HEK293T (cell line): ENCODE data around the gene CGN.

Experiments used
- CTCF ChIA-PET: fragments of 350-600 bp; formaldehyde crosslinking; extraction: SDS; loops from one replicate; lab custom pipeline; 2021; ENCODE audit warnings: antibody characterized with exemption, inconsistent platforms; lab: Yijun Ruan, JAX
- POLR2A ChIA-PET: fragments of 350-600 bp; formaldehyde crosslinking; extraction: SDS; loops from one replicate; lab custom pipeline; 2020; ENCODE audit warnings: antibody characterized with exemption, inconsistent platforms; lab: Yijun Ruan, JAX
- DNase-seq: peaks from one replicate; pipeline ENCODE4 v3.0.0; 2012; ENCODE audit warnings: mixed read lengths; ENCODE audit errors: extremely low spot score
- ARNT ChIP-seq: fragments of 450-650 bp; IDR thresholded peaks from 2 replicates; pipeline ENCODE4 v1.6.1; 2017; ENCODE audit warnings: mild to moderate bottlenecking
- BHLHE40 ChIP-seq: fragments of 450-650 bp; IDR thresholded peaks from 2 replicates; pipeline ENCODE4 v1.6.1; 2016; ENCODE audit warnings: mild to moderate bottlenecking, moderate library complexity, borderline replicate concordance
- CTBP1 ChIP-seq: fragments of 450-650 bp; IDR thresholded peaks from 2 replicates; pipeline ENCODE4 v1.6.1; 2016; ENCODE audit warnings: borderline replicate concordance
- ELF4 ChIP-seq: fragments of 450-650 bp; IDR thresholded peaks from 2 replicates; pipeline ENCODE4 v1.6.1; 2017; ENCODE audit warnings: antibody characterized with exemption
- FOXA1 ChIP-seq: fragments of 450-650 bp; IDR thresholded peaks from 2 replicates; pipeline ENCODE4 v1.6.1; 2016; ENCODE audit warnings: mild to moderate bottlenecking
- FOXK2 ChIP-seq: fragments of 450-650 bp; IDR thresholded peaks from 2 replicates; pipeline ENCODE4 v1.6.1; 2016; ENCODE audit warnings: mild to moderate bottlenecking
- FOXM1 ChIP-seq: fragments of 450-650 bp; IDR thresholded peaks from 2 replicates; pipeline ENCODE4 v1.6.1; 2017; ENCODE audit warnings: mild to moderate bottlenecking, borderline replicate concordance
- HDGF ChIP-seq: fragments of 450-650 bp; IDR thresholded peaks from 2 replicates; pipeline ENCODE4 v1.6.1; 2017; ENCODE audit warnings: antibody characterized with exemption, borderline replicate concordance
- L3MBTL2 ChIP-seq: fragments of 450-650 bp; conservative IDR thresholded peaks from 2 replicates; pipeline ENCODE4 v1.6.1; 2016; ENCODE audit warnings: mild to moderate bottlenecking
- LEF1 ChIP-seq: fragments of 450-650 bp; IDR thresholded peaks from 2 replicates; pipeline ENCODE4 v1.6.1; 2017; ENCODE audit warnings: mild to moderate bottlenecking, borderline replicate concordance
- NFRKB ChIP-seq: fragments of 450-650 bp; IDR thresholded peaks from 2 replicates; pipeline ENCODE4 v1.6.1; 2016; ENCODE audit warnings: mild to moderate bottlenecking, moderate library complexity
- SP1 ChIP-seq: fragments of 450-650 bp; IDR thresholded peaks from 2 replicates; pipeline ENCODE4 v1.6.1; 2017
- SUZ12 ChIP-seq: fragments of 450-650 bp; IDR thresholded peaks from 2 replicates; pipeline ENCODE4 v1.6.1; 2016; ENCODE audit warnings: mild to moderate bottlenecking
- TARDBP ChIP-seq: fragments of 450-650 bp; IDR thresholded peaks from 2 replicates; pipeline ENCODE4 v1.6.1; 2016
- ZNF384 ChIP-seq: fragments of 450-650 bp; IDR thresholded peaks from 2 replicates; pipeline ENCODE4 v1.6.1; 2016
- TF ChIP-seq, protein P1 (sequence below): fragments of 450-650 bp; IDR thresholded peaks from 2 replicates; pipeline ENCODE4 v1.6.1; 2016

CGN gene

DNA sequence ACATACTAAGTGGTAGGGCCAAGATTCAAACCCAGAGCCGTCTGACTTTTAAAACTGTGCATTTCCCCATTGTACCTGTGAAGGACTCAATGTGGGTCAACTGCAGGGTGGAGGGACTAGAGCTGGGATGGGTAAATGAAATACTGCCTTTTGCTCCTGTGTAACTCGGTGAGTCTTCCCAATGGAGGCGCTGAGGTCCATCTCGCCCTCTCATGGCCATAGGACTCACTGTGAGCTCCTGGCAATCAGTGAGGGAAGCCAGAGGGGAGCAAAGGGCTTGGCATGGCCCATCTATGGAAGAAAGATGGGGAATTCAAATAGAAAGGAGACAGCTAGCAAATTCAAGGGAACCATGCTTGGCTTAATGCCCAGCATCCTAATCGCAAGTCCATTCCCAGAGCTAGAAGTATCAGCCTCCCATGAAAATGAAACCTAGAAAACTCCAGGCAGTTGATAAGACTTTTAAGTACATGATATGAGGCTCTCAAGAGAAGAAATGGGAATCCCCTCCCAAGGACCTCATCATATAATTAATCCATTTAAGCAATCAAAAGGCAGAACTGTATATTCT lies 25.4 kb upstream of the CGN start:
- CTCF ChIA-PET: interaction anchor here (1.5 kb wide), 1 partner anchor 11 kb away, joined by 5 read pairs; no protein-coding TSS in a partner anchor

DNA sequence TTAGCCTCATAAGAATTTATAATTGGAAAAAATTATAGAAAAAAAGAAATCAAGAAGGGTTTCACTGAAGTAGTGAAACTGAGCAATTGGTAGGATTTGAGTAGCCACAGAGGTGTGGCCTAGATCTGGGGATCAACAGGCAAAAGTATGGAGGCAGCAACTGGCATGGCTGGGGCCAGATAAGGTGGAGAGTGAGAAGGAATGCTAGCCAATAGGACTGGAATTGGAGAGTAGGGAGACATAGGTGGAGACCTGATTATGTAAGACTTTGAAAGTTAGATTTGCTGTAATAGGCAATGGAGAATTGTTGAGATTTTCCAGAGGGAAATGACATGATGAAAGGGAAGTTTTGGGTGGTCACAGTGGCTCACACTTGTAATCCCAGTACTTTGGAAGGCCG lies 24.6 kb upstream of the CGN start:
- ChIA-PET POLR2A (no interaction called here), CTCF (no interaction called here)
- no peak for DNase-seq
- TF ChIP-seq NFRKB: no peak
- TF ChIP-seq HDGF: no peak
- TF ChIP-seq LEF1: no peak
- TF ChIP-seq SUZ12: no peak
- no peak for TF ChIP-seq ELF4
- TF ChIP-seq L3MBTL2: no peak
- TF ChIP-seq ZNF384: no peak
- TF ChIP-seq BHLHE40: no peak
- no peak for TF ChIP-seq FOXM1
- TF ChIP-seq, protein P1, sequence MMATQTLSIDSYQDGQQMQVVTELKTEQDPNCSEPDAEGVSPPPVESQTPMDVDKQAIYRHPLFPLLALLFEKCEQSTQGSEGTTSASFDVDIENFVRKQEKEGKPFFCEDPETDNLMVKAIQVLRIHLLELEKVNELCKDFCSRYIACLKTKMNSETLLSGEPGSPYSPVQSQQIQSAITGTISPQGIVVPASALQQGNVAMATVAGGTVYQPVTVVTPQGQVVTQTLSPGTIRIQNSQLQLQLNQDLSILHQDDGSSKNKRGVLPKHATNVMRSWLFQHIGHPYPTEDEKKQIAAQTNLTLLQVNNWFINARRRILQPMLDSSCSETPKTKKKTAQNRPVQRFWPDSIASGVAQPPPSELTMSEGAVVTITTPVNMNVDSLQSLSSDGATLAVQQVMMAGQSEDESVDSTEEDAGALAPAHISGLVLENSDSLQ: no peak
- no peak for TF ChIP-seq SP1
- TF ChIP-seq ARNT: no peak
- no peak for TF ChIP-seq FOXK2
- TF ChIP-seq FOXA1: no peak
- no peak for TF ChIP-seq CTBP1
- no peak for TF ChIP-seq TARDBP

More for the DNA sequence above, 25.4 kb upstream of the CGN start:
- POLR2A ChIA-PET: interaction anchor here (0.7 to 1.2 kb wide), 4 partner anchors 9 to 296 kb away, joined by 3 to 7 read pairs (median 3); partner anchors contain the start of genes CGN and VPS72
- DNase-seq: no peak
- no peak for TF ChIP-seq FOXK2
- no peak for TF ChIP-seq NFRKB
- TF ChIP-seq L3MBTL2: no peak
- no peak for TF ChIP-seq FOXA1
- TF ChIP-seq ZNF384: no peak
- TF ChIP-seq CTBP1: no peak

DNA sequence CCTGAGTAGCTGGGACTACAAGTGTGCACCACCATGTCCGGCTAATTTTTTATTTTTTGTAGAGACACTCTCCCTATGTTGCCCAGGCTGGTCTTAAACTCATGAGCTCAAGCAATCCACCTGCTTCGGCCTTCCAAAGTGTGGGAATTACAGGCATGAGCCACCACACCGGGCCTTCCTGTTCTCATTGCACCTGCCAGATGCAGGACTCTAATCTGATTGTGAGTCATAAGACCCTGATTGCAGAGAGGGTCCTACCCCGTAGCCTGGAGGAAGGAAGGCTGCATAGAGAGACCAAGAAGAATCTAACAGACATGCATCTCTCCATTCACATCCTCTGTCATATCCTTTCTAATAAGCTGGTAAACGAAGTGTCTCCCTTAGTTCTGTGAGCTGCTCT lies 19.5 kb upstream of the CGN start:
- DNase-seq: no peak
- ChIA-PET CTCF (interaction anchor here (0.7 kb wide), 1 partner anchor 204 kb away, joined by 4 read pairs; no protein-coding TSS in a partner anchor), POLR2A (interaction anchor here (0.6 to 4.2 kb wide), 2 partner anchors 19 to 132 kb away, joined by 5 to 22 read pairs; partner anchors contain the start of gene CGN)
- TF ChIP-seq NFRKB (no peak), FOXM1 (no peak), FOXK2 (no peak), FOXA1 (no peak), L3MBTL2 (no peak), TARDBP (no peak), ZNF384 (no peak), LEF1 (no peak)

DNA sequence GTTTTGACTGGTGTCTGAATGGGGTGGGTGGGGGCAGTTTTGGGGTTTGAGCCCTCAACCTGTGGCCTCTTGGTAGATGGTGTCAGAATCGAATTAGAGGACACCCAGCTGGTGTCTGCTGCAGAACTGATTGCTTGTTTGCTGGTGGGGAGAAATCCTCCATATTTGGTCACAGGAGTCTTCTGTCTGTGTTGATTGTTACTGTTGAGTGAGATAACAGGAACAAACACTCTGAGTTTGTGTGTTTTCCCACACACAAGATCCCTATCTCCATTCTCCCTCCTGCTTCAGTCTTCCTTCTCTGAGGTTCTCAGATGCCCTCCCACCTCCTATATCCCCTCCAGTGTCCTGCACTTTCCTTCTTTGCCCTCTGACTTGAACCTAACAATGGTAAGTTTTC lies 19.1 kb upstream of the CGN start:
- CTCF ChIA-PET: no interaction called here
- DNase-seq: no peak
- POLR2A ChIA-PET: interaction anchor here (0.6 to 4.2 kb wide), 2 partner anchors 18 to 132 kb away, joined by 5 to 22 read pairs; partner anchors contain the start of gene CGN
- no peak for TF ChIP-seq ZNF384
- TF ChIP-seq SUZ12: no peak
- no peak for TF ChIP-seq LEF1
- TF ChIP-seq, protein P1: no peak
- no peak for TF ChIP-seq ELF4
- TF ChIP-seq L3MBTL2: no peak
- TF ChIP-seq BHLHE40: no peak
- TF ChIP-seq NFRKB: no peak
- TF ChIP-seq FOXM1: no peak
- no peak for TF ChIP-seq CTBP1
- TF ChIP-seq FOXA1: no peak

DNA sequence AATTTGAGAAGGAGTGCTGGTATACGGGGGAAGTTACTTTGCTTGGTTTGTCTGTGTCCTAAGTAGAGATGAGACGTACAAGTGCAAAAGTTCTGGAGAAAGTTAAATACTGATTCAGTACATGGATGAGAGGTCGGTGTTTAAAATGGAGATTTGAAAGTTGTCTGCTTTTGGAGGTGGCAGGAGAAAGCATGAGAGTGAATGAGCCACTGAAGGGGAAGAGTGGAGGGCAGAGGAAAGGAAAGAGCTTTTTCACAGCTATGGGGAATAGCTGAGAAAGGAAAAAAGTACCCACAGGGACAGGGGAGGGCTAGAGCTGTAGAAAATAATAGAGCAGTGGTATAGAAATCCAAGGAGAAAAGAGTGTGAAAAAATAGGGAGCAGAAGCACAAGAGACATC lies 18.1 kb upstream of the CGN start:
- no peak for TF ChIP-seq NFRKB
- no peak for TF ChIP-seq FOXA1
- no peak for TF ChIP-seq TARDBP
- no peak for TF ChIP-seq SUZ12
- no peak for TF ChIP-seq LEF1
- no peak for TF ChIP-seq ZNF384
- no peak for TF ChIP-seq FOXK2
- TF ChIP-seq ELF4: no peak
- TF ChIP-seq, protein P1: no peak
- TF ChIP-seq ARNT: no peak
- TF ChIP-seq SP1: no peak
- no peak for TF ChIP-seq BHLHE40
- no peak for TF ChIP-seq FOXM1
- TF ChIP-seq L3MBTL2: no peak
- no peak for TF ChIP-seq CTBP1
- no peak for TF ChIP-seq HDGF
- no peak for DNase-seq
- ChIA-PET CTCF (no interaction called here), POLR2A (interaction anchor here (4.2 kb wide), 1 partner anchor 18 kb away, joined by 22 read pairs; the partner anchor contains the start of gene CGN)
